PFSK-1 (cell line): ENCODE measurements around the gene CYB5R4.

Experiments
- POLR2AphosphoS5 ChIP-seq: IDR thresholded peaks from 2 replicates; pipeline ENCODE4 v1.6.1; 2012; ENCODE audit warnings: low read depth, mild to moderate bottlenecking, control low read depth, low read length, moderate library complexity
- TAF1 ChIP-seq: IDR thresholded peaks from 2 replicates; pipeline ENCODE4 v1.6.1; 2012; ENCODE audit warnings: low read length, control low read depth, borderline replicate concordance; ENCODE audit not compliant: insufficient read depth

DNA sequence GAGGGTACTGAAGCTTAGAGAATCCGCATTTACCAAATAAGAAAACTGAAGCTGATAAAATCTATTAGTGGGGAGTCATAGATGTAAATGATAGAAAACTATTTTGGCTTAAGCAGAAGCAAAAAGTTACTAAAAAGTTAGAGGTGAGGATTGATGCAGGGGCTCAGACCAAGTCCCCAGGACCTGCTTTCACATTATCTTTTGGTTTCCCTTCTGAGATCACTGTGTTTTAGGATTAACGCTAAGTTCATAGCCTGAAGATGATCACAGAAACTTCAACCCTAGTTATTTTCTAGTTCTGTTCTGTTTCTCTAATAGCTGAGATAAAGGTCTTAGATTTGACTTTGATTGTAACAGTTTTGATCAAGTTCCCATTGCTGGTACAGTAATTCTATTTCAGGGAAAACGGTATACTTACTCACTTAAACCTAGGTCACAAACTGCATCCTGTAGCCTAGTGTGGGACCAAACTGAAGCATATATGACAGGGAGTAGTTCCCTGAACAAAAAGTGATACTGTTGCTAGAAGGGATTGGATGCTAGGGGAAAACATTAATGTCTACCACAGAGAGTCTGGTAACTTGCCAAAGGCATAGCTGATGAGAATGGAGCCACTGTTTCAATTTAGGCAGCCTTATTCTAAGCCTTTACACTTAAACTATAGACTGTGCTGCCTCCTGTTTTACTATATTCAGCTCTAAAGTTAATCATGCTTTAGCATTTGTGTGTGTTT is 13.1 kb downstream of the CYB5R4 start:
- TF ChIP-seq TAF1 (no peak), POLR2AphosphoS5 (no peak)
